Body of pancreas (tissue), 4 donors: ENCODE measurements around the gene DNAJC11. TPM values are rescaled to one million over a fixed set of nuclear protein-coding genes. Genes with fewer than 3 reads are reported as not detected.
"Not testable (repeated sequence)": the region's sequence is repeated elsewhere in the genome, so short reads cannot be mapped to it uniquely, and the experiment has no call there.

Experiments
- ATAC-seq: fragments of 150-250 bp; one replicate; pipeline ENCODE4 v1.9.1; 2016
- DNase-seq, 4 donors: peaks; one replicate each; pipeline ENCODE4 v3.0.0-alpha.2; 2019
- H3K27ac ChIP-seq, 4 donors: fragments of 200-600 bp; sonication (generic); 1 replicate in 3 of 4; 2 replicates in 1 of 4; pipeline versions ENCODE4 v1.5.1 to v1.6.1; 2016 to 2019; ENCODE audit warnings: mild to moderate bottlenecking in 1 of 4, mixed read lengths in 1 of 4, moderate library complexity in 1 of 4
- H3K27me3 ChIP-seq, 2 donors: fragments of 200-600 bp; sonication (generic); one replicate each; pipeline ENCODE4 v1.6.0; 2016; ENCODE audit warnings: mild to moderate bottlenecking in 1 of 2
- H3K36me3 ChIP-seq, 2 donors: fragments of 200-600 bp; sonication (generic); replicated peaks in 1 of 2; 2 replicates each; pipeline ENCODE4 v1.5.1; 2016; ENCODE audit warnings: low read depth in 2 of 2; ENCODE audit not compliant: insufficient read depth in 1 of 2
- H3K4me1 ChIP-seq: fragments of 200-600 bp; sonication (generic); one replicate; pipeline ENCODE4 v1.6.0; 2016
- H3K4me3 ChIP-seq, 2 donors: fragments of 200-600 bp; sonication (generic); 1 replicate in 1 of 2; 2 replicates in 1 of 2; pipeline ENCODE4 v1.5.1; 2016 to 2019
- H3K9me3 ChIP-seq, 3 donors: fragments of 200-600 bp; sonication (generic); 1 replicate in 2 of 3; 2 replicates in 1 of 3; pipeline ENCODE4 v1.5.1; 2016
- CTCF ChIP-seq, 7 experiments: fragments of 450-650 bp in 4 of 7; fragments of 200-600 bp in 3 of 7; sonication (generic) in 3 of 7; IDR thresholded peaks; one replicate each; pipeline ENCODE4 v1.5.1; 2016 to 2019; ENCODE audit warnings: antibody characterized with exemption in 7 of 7
- POLR2A ChIP-seq, 3 donors: fragments of 450-650 bp; IDR thresholded peaks; one replicate each; pipeline ENCODE4 v1.6.1; 2016; ENCODE audit warnings: antibody characterized with exemption in 3 of 3, mild to moderate bottlenecking in 2 of 3
- WGBS, 2 donors: methylation state at CpG; one replicate each; pipeline ENCODE4 v1.1.5; 2017; 5-methylcytosine and 5-hydroxymethylcytosine counted together
- intact Hi-C: fragments of 100-400 bp; cut with DNase I; formaldehyde crosslinking; loops from one replicate; pipeline ENCODE4 v1.15.1; 2023
- total RNA-seq, 2 donors: library from RNA; depleted of rRNA; stranded (reverse); fragments of >200 nt; gene quantifications; one replicate each; pipeline ENCODE4 v1.1.0, GENCODE V29; 2016

The DNAJC11 gene
- total RNA-seq, 2 donors from 2014 or later, result 16.1 to 88.3 TPM

GRCh38 chr1:6638226-6638625 is 63.4 kb downstream of the DNAJC11 start:
- Histone ChIP-seq H3K4me3 (no peak overlapping the region), H3K36me3 (peaks cover 6 to 18% of the 10 kb centered on the region in 2 donors), H3K4me1 (peaks cover 16% of the 10 kb centered on the region), H3K9me3 (no peaks in the 10 kb centered on the region), H3K27ac (peak overlapping the region in 1 of 4 donors; percentile 8), H3K27me3 (no peaks in the 10 kb centered on the region)
- WGBS, 2 donors, result 56 to 62% methylated on average over 18 of the region's 18 CpGs
- DNase-seq (peak; percentile 56 to 85 (median 80)), ATAC-seq (peak; percentile 33)
- intact Hi-C loops, result no loop called here
- TF ChIP-seq CTCF (IDR thresholded peaks at IDR 0.05) (no peak), POLR2A (IDR thresholded peaks at IDR 0.05) (no peak)

- WGBS, 2 donors, result 83 to 90% methylated on average over 6 to 9 of the region's 9 CpGs
- DNase-seq (no peak), ATAC-seq (no peak)
- Histone ChIP-seq H3K4me1 (peaks cover 16% of the 10 kb centered on the region), H3K36me3 (peaks cover 7 to 18% of the 10 kb centered on the region in 2 donors), H3K27ac (peak overlapping the region in 1 of 4 donors; percentile 8), H3K9me3 (no peaks in the 10 kb centered on the region), H3K27me3 (no peaks in the 10 kb centered on the region), H3K4me3 (no peak overlapping the region)
- TF ChIP-seq CTCF (IDR thresholded peaks at IDR 0.05), result no peak
- TF ChIP-seq POLR2A (IDR thresholded peaks at IDR 0.05), result no peak
- intact Hi-C loops, result no loop called here
Measured at GRCh38 chr1:6637770-6638169, 63.8 kb downstream of the DNAJC11 start.

GRCh38 chr1:6636778-6637177 is 64.8 kb downstream of the DNAJC11 start:
- H3K36me3 ChIP-seq, result peaks cover 10 to 19% of the 10 kb centered on the region in 2 donors
- H3K4me3 ChIP-seq, intact Hi-C loops, H3K27ac ChIP-seq, ATAC-seq, DNase-seq, H3K9me3 ChIP-seq, H3K27me3 ChIP-seq: not testable (repeated sequence)
- WGBS, 2 donors, result 97% methylated on average over 5 to 6 of the region's 6 CpGs
- peaks cover 16% of the 10 kb centered on the region for H3K4me1 ChIP-seq

GRCh38 chr1:6635910-6636760 is 65.5 kb downstream of the DNAJC11 start:
- intact Hi-C loops, result no loop called here
- H3K4me1 ChIP-seq, result peaks cover 16% of the 10 kb centered on the region
- H3K27me3 ChIP-seq, result no peaks in the 10 kb centered on the region
- no peak for DNase-seq
- WGBS, 2 donors, result 72 to 86% methylated on average over 13 to 16 of the region's 16 CpGs
- no peak overlapping the region for H3K4me3 ChIP-seq
- ATAC-seq, result no peak
- peak overlapping the region in 2 of 4 donors; percentile 8 to 12 for H3K27ac ChIP-seq
- peaks cover 10 to 19% of the 10 kb centered on the region in 2 donors for H3K36me3 ChIP-seq
- no peaks in the 10 kb centered on the region for H3K9me3 ChIP-seq
- no peak for TF ChIP-seq CTCF (IDR thresholded peaks at IDR 0.05)
- no peak for TF ChIP-seq POLR2A (IDR thresholded peaks at IDR 0.05)

- 59 to 66% methylated on average over 20 of the region's 20 CpGs for WGBS, 2 donors
- Histone ChIP-seq H3K4me3 (no peak overlapping the region), H3K4me1 (peaks cover 16% of the 10 kb centered on the region), H3K9me3 (no peaks in the 10 kb centered on the region), H3K27ac (peak overlapping the region in 2 of 4 donors; percentile 8 to 12), H3K36me3 (peaks cover 10 to 19% of the 10 kb centered on the region in 2 donors), H3K27me3 (no peaks in the 10 kb centered on the region)
- intact Hi-C loops, result no loop called here
- DNase-seq (peak in 2 of 4 donors; percentile 28 to 32), ATAC-seq (no peak)
- TF ChIP-seq POLR2A (IDR thresholded peaks at IDR 0.05) (no peak), CTCF (IDR thresholded peaks at IDR 0.05) (no peak)
Measured at GRCh38 chr1:6635161-6635909, 66.3 kb downstream of the DNAJC11 start.
